ENCODE results near the gene DTX1. TPM values are rescaled to one million over a fixed set of nuclear protein-coding genes. Genes with fewer than 3 reads are reported as not detected.

DTX1 gene
- total and polyA plus RNA-seq, 2 of the 8 experiments (the other 6 are each of a cell fraction or from before 2014, with no cell fraction given), result 4.7 to 6.9 TPM

GRCh38 chr12:113089839-113090238, 33.3 kb downstream of the DTX1 start:
- Histone ChIP-seq H3K79me1 (ENCODE audit: low read depth, low read length) (no peaks in the 10 kb centered on the region), H3K9me3 (ENCODE audit: insufficient read depth in 2 of 2, low read depth in 1 of 2, low read length in 1 of 2) (no peaks in the 10 kb centered on the region), H2BK12ac (ENCODE audit: low read depth, low read length) (no peak overlapping the region), H3K79me2 (ENCODE audit: control insufficient read depth in 1 of 2, insufficient read depth in 2 of 2, low read length in 2 of 2) (no peaks in the 10 kb centered on the region), H3K4me2 (ENCODE audit: insufficient read depth in 1 of 2, low read depth in 2 of 2, low read length in 2 of 2) (no peak overlapping the region), H3K27me3 (replicated peaks in 1 of 4; ENCODE audit: control insufficient read depth in 3 of 4, extremely low read depth in 1 of 4, insufficient read depth in 3 of 4, low read length in 3 of 4) (no peaks in the 10 kb centered on the region), H2AK5ac (ENCODE audit: low read depth, low read length) (no peak overlapping the region), H3K4ac (replicated peaks; ENCODE audit: insufficient read length, low read depth, low read length) (no peak overlapping the region), H4K5ac (ENCODE audit: insufficient read length, low read depth, low read length) (no peak overlapping the region), H3K23ac (ENCODE audit: insufficient read length) (no peak overlapping the region), H2AFZ (ENCODE audit: low read length) (no peak overlapping the region), H3K9ac (replicated peaks in 1 of 4; ENCODE audit: extremely low read depth in 1 of 4, low read depth in 3 of 4, low read length in 3 of 4) (no peak overlapping the region), H3K27ac (ENCODE audit: low read depth, low read length) (no peak overlapping the region), H4K91ac (replicated peaks; ENCODE audit: insufficient read length, low read length) (no peak overlapping the region), H3K14ac (ENCODE audit: insufficient read length) (no peak overlapping the region), H3K18ac (ENCODE audit: extremely low read depth, low read length) (no peak overlapping the region), H3K23me2 (ENCODE audit: low read depth, low read length) (peaks cover 3% of the 10 kb centered on the region; the same call in 1 of the 2 replicates), H2BK120ac (replicated peaks; ENCODE audit: low read depth, low read length) (no peak overlapping the region), H2BK20ac (ENCODE audit: low read length) (no peak overlapping the region), H4K20me1 (replicated peaks in 1 of 2; ENCODE audit: control insufficient read depth in 1 of 2, insufficient read depth in 2 of 2, low read length in 2 of 2) (peaks cover 0 to 2% of the 10 kb centered on the region in 2 experiments), H3K36me3 (ENCODE audit: control insufficient read depth in 2 of 4, insufficient read depth in 4 of 4, low read length in 3 of 4) (no peaks in the 10 kb centered on the region), H4K8ac (ENCODE audit: extremely low read depth, insufficient read depth, low read length) (no peak overlapping the region), H3K4me1 (replicated peaks in 1 of 4; ENCODE audit: control insufficient read depth in 3 of 4, insufficient read depth in 4 of 4, low read length in 3 of 4) (peaks cover 0 to 13% (median 9%) of the 10 kb centered on the region in 4 experiments; a peak in 5 of 7 replicates), H2BK15ac (ENCODE audit: low read length) (no peak overlapping the region), H3K56ac (replicated peaks; ENCODE audit: insufficient read length, low read depth, low read length) (no peak overlapping the region), H2BK5ac (ENCODE audit: low read depth, low read length) (no peak overlapping the region), H3K4me3 (ENCODE audit: extremely low read depth in 1 of 4, insufficient read depth in 2 of 4, low read depth in 3 of 4, low read length in 4 of 4) (no peak overlapping the region)
- FAIRE-seq (no peak), DNase-seq (ENCODE audit: low read depth in 1 of 2, low spot score in 2 of 2) (no peak)
- ChIA-PET POLR2A (ENCODE audit: partially characterized antibody) (interaction anchor here (1.2 to 1.6 kb wide), 2 partner anchors 10 to 12 kb away, joined by 3 to 4 read pairs; no protein-coding TSS in a partner anchor), CTCF (ENCODE audit: partially characterized antibody) (interaction anchor here (0.5 to 8.8 kb wide), 13 partner anchors 9 to 226 kb away, joined by 3 to 139 read pairs (median 4); no protein-coding TSS in a partner anchor)
- TF ChIP-seq SP4 (IDR thresholded peaks at IDR 0.05; ENCODE audit: low read length) (no peak), ATF2 (IDR thresholded peaks at IDR 0.05; ENCODE audit: low read length) (no peak)
